Right hindlimb (tissue), 1 donor: Measurements from ENCODE around the gene HDAC6.
A peak's percentile ranks its signal among the peaks of the same experiment; 100 is the strongest.
"Not testable (repeated sequence)": the region's sequence is repeated elsewhere in the genome, so short reads cannot be mapped to it uniquely, and the experiment has no call there.

Experiments used
- DNase-seq: peaks from one replicate; pipeline ENCODE4 v3.0.0-alpha.2; 2018

Gene HDAC6

GRCh38 chrX:48790477-48790876, 11.4 kb upstream of the HDAC6 start:
- no peak for DNase-seq

DNA sequence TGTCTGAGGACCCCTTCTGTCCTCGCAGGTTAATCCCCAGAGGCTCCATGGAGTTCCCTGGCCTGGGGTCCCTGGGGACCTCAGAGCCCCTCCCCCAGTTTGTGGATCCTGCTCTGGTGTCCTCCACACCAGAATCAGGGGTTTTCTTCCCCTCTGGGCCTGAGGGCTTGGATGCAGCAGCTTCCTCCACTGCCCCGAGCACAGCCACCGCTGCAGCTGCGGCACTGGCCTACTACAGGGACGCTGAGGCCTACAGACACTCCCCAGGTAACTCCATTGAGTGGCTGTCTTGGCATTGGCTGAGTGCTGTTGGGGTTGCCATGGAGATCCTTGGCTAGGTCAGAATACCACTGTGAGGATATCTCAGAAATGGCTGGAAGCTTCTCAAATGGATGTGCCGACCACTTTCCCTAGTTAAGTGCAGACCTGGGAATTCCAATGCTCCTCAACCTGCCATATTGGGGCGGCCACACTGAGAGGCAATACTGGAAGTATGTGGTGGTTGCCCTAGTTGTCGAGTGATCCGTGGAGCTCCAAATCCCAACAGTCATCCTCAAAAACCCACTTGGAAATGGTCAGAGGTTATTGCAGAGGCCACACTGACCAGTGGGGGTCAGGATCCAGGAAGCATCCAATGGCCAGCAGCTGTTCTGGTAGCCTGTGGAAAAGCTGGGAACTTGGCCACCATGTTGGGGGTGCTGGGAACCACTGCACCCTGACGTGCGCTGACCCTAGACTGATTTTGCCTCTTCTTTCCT, 10.6 kb upstream of the HDAC6 start:
- no peak for DNase-seq

- DNase-seq = no peak
These were observed 9.6 kb upstream of the HDAC6 start for GRCh38 chrX:48792219-48792618.

GRCh38 chrX:48793935-48794334, 7.9 kb upstream of the HDAC6 start:
- no peak for DNase-seq

- no peak for DNase-seq
These were observed 7.4 kb upstream of the HDAC6 start for GRCh38 chrX:48794340-48794910.

- no peak for DNase-seq
These were observed 6.9 kb upstream of the HDAC6 start for GRCh38 chrX:48794911-48795515.

DNA sequence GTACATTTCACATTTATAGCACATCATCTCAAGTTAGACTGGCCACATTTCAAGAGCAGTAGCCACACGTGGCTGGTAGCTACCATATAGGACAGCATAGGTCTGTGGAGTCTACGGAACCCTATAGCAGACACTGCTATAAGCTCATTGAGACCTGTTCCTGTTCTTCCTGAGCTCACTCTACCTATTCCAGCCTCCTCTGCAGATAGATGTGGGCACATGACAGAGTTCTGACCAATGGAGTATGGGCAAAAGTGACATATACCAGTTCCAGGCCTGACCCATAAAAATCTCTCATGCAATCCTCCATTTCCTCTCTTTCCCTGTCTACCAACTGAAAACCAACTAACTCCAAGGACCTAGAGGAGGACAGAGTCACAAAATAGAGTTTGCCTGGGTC, 3.5 kb upstream of the HDAC6 start:
- DNase-seq = no peak

DNA sequence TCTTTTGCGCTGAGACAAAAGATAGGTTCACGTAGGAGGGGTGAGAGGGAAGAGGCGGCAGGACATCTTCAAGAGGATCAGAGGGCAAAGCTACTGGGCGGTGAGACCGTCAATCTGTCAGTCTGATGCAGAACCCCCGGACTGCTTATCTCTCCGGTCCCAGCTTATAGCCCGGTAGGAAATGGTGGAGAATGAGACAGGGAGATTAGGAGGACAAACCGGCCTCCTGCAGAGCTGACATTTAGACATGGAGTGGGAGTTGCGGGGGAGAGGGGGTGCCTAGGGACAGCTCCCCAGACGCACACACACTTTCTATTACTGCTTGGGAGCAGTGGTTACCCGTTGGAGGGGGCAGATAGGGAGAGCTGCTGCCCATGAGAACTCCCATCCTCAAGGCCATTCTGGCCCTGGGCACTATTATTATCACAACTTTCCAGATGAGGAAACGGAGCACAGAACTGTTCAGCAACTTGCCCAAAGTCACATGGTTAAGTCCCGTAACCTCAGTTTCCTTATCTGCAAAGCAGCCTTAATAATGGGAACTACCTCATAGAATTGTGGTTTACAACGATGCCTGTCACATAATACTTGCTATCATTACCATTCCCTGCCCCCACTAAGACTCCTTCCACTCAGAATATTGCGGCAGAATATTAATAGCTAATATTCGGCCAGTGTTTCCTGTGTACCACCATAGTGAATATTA, 1.1 kb upstream of the HDAC6 start:
- DNase-seq = no peak

DNA sequence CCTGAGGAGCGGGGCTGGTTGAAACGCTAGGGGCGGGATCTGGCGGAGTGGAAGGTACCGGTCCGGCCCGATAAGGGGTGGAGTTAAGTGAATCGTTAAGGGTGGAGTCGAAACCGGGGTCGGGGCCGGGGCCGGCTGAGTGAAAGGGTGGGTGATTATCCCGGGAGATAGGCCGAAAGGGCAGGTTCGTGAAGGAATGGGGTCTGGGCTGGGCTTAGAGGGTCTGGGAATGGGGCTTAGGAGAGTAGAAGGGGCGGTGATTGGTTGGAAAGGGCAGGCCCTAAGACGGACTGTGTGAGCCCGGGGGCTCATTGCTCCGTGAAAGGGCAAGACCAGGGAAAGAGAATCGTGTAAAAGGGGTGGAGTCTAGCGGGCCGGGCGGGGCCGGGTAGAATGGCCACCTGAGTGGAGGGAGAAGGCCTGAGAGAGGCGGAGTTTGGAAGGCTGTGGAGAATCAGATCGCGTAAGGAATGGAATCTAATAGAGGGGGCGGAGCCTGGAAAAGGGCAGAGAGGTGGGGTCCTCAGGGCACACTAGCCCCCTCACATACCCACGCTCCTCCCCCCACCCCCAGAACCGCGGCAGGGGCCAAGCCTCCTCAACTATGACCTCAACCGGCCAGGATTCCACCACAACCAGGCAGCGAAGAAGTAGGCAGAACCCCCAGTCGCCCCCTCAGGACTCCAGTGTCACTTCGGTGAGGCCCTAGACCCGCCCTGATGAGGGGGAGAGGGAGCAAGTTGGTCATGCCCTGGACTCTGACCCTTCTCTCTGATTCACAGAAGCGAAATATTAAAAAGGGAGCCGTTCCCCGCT, 430 bp downstream of the HDAC6 start:
- peak; percentile 89 for DNase-seq

- no peak for DNase-seq
These were observed 986 bp downstream of the HDAC6 start for GRCh38 chrX:48802905-48803200.

DNA sequence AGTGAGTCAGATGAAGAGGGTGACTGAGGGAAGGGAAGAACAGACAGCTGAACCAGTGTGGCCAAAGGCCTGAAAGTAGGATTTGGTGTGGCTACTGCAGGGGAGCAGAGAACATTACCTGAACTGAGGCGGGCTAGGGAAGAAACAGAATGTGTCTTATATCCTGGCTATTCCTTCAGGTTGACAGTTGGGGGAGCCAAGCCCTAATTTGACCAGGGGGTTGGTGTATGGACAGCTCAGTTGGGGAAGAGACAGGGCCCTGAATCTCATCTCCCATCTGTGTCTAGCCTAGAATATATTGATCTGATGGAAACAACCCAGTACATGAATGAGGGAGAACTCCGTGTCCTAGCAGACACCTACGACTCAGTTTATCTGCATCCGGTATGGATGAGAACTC, 4.2 kb downstream of the HDAC6 start:
- DNase-seq = no peak

DNA sequence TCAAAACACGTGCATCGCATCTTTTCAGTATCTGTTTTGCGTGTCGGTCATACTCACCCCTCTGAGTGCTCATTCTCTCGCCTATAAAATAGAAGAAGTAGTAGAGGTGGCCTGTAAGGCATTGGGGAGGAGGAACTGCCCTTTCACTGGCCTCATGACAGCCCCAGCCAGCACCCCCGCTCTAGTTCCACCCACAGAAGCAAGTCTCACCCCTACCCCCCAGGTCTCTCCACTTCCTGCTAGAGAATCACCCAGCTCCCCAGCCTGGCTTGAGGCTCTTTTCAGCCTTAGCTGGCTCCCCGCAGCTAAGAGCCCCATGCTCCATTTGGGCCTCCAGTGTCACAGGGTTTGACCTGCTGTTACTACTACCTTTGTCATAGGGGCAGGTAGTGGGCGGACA, 11.8 kb downstream of the HDAC6 start:
- no peak for DNase-seq

GRCh38 chrX:48814722-48815121, 12.9 kb downstream of the HDAC6 start:
- no peak for DNase-seq

DNA sequence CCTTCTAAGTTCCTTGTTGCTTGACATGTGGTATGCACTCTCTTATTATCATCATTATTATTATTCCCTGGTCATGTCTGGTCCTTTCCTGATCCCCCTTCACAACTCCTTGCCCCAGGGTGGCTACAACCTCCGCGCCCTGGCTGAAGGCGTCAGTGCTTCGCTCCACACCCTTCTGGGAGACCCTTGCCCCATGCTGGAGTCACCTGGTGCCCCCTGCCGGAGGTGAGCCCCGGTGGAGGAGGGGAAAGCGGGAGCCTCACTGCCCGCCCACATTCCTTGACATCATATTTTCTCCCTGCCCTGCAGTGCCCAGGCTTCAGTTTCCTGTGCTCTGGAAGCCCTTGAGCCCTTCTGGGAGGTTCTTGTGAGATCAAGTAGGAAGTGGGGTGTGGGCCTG, 13.4 kb downstream of the HDAC6 start:
- DNase-seq = no peak

GRCh38 chrX:48816014-48816810, 14.3 kb downstream of the HDAC6 start:
- no peak for DNase-seq

GRCh38 chrX:48818098-48818497, 16.2 kb downstream of the HDAC6 start:
- no peak for DNase-seq

DNA sequence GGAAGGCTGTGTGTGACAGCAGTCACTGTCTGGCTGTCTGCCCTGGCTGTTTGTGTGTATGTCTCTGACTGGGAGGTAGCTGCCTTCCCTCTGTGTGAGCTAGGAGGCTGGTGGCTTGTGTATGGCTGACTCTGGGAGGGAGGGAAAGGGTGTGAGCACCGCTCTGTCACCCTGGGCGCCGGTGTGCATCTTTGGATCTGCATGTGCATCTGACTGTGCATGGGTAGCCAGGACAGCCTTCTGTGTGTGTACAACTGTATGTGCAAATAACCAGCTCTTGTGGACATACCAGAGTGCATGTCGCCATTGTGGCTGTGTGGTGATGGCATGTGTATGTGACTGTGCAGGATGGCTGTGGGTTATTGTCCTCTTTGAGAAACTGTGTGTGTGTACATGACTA, 17.0 kb downstream of the HDAC6 start:
- no peak for DNase-seq

DNA sequence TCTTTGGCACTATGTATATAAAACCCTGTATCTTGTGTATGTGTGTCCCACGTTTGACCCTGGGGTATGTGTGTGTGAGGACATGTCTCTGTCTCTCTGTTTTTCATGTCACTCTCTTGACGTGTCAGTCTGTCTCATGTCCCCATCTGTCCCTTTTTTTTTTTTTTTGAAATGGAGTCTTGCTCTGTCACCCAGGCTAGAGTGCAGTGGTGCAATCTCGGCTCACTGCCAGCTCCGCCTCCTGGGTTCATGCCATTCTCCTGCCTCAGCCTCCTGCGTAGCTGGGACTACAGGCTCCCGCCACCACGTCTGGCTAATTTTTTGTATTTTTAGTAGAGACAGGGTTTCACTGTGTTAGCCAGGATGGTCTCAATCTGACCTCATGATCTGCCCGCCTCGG, 17.5 kb downstream of the HDAC6 start:
- not testable (repeated sequence) for DNase-seq

- DNase-seq = no peak
These were observed 21.2 kb downstream of the HDAC6 start for GRCh38 chrX:48823053-48823452.

DNA sequence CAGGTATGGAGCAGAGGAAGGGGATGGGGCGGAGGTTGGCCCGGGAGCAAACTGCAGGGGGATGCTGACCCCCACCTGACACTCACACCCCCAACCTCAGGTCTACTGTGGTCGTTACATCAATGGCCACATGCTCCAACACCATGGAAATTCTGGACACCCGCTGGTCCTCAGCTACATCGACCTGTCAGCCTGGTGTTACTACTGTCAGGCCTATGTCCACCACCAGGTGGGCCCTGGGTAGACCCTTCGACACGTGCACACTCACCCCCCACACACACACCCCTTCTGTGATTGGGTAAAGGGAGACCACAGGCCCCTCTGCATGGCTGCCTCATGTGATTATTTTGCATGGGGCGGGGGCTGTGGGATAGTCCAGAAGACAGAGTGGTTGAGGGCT, 22.2 kb downstream of the HDAC6 start:
- no peak for DNase-seq

DNA sequence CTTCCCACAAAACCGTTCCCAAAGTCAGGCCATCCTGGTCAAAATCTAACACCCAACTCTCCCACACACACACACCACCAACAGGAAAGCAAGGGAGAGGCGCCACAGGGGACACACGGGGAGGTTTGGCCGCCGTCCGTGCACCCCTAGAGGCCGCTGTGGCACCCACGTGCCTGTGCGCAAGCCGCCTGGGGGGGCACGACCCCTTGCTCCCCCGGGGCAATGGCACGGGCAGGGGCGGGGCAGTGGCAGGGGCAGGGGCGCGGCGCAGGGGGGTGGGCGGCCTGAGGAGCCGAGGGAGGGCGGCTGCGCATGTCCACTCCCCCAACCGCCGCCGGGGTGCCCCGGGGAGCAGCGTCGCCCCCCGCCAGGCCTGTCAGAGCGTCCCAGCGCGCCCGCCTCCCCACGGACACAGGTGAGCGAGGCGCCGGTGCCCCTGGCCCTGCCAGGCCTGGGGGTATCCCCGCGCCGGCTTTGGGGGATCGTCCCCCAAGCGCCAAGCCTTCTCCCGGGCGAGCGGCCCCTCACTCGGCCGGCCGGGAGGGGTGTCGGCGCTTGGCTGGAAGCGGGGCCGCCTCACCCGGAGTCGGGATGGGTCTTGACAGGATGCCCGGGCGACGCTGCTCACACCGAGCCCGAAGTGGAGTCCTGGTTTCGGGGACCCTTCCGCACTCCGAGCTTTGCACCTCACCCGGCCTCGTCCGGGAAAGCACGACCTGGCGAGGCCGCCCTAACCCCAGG, 24.4 kb downstream of the HDAC6 start, which contains the start of gene ERAS:
Gene ERAS, plus strand, starts transcription at position 379 of the 741 bp plus-strand sequence. CDS start 2,611 bp downstream, outside the sequence.
- no peak for DNase-seq
